Measurements from ENCODE around the gene TET3.

TET3 gene

GRCh38 chr2:73965053-73965452 is 19.7 kb upstream of the TET3 start:
- no peak for DNase-seq

DNA sequence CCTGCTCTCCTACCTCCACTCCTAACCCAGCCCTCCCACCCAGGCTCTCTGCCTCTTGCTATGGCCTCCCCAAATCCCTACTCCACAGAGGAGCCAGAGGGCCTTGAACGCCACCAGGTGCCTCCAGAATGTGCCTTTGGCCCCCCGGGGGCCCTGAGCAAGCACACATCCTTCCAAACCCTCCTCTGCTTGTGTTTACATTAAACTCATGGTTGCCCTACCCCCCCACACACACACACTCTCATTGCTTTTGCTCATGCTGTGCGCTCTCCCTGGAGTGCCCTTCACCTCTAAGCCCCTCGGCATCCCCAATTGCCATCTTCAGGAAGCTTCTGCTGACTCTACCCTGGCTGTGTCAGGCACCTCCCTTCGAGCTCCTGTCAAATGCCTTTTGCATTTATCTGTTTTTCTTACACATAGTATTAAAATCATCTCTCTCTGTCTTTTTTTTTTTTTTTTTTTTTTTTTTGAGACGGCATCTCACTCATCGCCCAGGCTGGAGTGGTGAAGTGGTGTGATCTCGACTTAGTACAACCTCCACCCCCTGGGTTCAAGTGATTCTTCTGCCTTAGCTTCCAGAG is 16.3 kb upstream of the TET3 start:
- DNase-seq, result peak; percentile 43

DNA sequence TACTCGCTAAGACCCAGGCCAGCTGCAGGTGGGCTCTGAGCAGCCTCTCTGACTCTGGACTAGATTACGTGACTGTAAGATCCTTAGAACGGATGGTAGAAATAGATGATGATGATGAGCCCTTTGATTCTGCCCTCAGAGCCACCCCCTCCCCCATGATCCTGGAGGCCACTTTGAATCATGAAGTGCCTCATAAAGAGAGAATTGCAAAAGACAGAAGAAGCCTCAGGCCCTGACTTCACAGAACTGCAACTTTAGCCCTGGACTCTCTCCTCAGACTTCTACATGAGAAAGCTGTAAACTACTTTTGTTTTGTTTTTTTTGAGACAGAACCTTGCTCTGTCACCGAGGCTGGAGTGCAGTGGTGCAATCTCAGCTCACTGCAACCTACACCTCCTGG is 15.4 kb upstream of the TET3 start:
- no peak for DNase-seq

GRCh38 chr2:73970141-73970803 is 14.4 kb upstream of the TET3 start:
- DNase-seq, result no peak

DNA sequence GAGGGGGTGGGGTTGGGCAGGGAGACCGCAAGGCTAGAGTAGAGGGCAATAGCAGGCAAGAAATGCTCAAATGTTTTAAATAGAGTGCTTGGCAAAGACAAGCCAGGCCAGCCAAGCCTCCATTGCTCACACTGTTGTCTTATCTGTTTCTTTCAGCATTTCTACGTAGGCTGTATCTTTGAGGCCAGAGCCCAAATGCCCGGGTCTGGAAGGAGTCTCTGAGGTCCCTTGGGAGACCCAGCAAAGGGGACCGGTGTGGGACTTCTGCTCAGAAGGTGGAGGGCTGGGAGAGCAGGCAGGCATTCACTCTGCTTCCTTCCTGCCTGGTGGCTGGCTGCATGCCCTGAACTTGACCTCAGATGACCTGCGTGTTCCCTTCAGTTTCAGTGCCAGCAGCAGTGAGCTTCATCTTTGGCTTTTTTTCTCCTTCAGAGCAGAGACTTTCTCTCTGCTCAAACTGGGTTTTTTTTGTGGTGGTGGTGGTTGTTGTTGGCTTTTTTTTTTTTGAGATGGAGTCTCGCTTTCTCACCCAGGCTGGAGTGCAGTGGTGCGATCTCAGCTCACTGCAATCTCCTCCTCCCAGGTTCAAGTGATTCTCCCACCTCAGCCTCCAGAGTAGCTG is 13.7 kb upstream of the TET3 start:
- DNase-seq, result no peak

DNA sequence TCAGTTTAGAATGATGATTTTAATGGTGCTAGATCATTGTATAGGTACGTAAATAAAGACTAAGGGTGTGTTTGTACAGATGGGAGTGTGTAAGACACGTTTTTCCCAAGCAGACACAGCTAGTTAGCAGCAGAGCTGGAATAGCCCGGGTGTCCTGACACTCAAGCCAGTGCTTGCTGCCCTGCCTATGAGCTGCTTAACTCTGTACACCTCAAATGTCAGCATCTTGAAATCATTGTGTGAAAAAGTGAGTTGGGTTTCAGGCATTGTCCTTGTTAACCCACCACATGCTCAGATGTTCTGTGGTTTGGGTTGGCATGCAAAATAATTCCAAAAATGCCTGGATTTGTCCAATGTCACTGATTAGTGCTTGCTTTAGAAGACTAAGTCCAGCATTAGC is 13.0 kb upstream of the TET3 start:
- DNase-seq, result no peak

DNA sequence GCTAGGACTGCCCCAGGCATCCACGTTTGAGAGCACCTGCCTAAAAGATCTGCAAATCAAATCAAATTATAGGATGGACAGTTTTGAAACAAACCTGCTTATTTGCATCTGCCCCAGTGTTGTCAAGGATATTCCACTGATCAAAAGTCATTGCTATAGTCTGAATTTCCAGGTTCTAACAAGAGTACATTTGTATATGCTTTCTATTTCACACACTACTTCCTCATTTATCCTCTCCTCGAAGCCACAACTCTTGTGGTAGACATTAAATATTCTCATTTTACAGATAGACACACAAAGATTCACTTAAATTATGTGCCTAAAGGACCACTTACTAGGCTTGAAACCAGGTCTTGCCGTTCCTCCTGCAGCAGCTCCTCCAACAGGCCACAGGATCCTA is 11.9 kb upstream of the TET3 start:
- DNase-seq, result no peak

DNA sequence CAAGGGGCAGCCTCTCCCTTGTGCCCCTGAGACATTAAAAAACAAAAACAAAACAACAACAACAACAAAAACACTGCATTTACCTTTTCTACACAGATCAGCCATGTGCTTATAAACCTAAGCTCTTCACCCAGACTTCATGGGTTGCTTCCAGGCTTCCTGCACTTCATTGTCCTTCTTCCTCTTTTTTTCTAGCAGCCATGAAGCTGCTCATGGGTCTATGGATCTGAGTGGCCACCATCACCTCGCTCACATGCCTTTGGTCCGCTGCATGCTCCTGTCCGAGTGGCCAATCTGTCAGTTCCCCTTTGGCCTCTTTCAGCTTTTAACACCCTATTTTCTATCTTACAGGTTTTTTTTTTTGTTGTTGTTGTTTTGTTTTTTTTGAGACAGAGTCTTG is 9.0 kb upstream of the TET3 start:
- DNase-seq, result no peak

GRCh38 chr2:73976803-73977202 is 7.9 kb upstream of the TET3 start:
- DNase-seq, result no peak

DNA sequence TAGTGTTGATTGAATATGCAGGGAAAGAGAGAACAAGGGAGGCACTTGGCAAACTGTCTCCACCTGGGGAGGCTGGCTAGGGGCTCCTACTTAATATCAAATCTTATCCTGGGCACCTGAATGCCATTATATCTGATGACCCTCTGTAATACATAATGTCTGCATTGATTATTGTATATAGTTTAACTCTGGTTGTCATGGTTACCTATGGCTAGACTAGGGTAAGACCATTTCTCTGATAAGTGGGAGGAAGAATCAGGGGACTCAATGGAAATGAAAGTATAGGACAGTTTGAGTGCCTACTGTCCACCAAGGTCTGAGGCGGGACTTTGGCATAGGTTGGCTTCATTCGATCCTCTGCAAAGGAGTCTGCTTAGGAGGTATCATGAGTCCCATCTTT is 7.2 kb upstream of the TET3 start:
- no peak for DNase-seq

DNA sequence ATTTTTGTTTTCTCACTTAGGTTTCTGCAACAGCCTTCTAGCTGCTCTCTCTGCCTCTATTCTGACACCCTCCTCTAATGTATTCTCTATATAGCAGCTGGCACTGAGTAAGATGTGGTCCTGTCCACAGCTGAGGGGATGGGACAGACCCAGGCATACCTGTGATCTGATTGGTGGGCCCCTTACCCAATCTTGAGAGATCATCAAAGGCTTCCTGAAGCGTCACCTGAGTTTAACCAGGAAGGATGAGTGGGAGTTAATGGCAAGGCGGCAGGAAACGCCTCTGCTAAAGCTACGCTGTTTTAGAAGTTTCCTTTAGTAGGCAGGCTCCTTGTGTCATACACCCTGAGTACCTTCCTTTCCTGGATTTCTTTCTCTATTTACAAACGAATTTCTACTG is 5.7 kb upstream of the TET3 start:
- DNase-seq, result no peak

DNA sequence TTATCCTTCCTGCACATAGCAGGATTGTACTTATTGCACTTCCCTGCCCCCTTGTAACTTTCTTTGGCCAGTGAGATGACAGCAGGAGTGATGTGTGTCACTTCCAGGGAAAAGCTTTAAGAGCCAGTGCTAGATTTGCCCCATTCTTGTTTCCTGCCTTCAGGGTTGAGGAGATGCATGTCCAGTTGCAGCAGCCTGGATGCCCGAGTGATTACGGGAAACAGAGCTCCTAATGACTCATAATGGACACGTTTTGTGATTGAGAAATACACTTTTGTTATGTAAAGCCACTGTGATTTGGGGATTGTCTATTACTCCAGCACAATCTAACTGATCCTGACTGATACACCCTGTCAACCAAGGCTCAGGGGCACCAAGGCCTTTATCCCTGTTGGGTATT is 5.0 kb upstream of the TET3 start:
- no peak for DNase-seq

GRCh38 chr2:73980566-73980965 is 4.1 kb upstream of the TET3 start:
- no peak for DNase-seq

- peak; percentile 72 for DNase-seq
Observed at GRCh38 chr2:73981081-73982001, 3.4 kb upstream of the TET3 start.

GRCh38 chr2:73982140-73982617 is 2.5 kb upstream of the TET3 start:
- peak; percentile 24 for DNase-seq

GRCh38 chr2:73983322-73984202 is 1.1 kb upstream of the TET3 start:
- peak; percentile 64 for DNase-seq

DNA sequence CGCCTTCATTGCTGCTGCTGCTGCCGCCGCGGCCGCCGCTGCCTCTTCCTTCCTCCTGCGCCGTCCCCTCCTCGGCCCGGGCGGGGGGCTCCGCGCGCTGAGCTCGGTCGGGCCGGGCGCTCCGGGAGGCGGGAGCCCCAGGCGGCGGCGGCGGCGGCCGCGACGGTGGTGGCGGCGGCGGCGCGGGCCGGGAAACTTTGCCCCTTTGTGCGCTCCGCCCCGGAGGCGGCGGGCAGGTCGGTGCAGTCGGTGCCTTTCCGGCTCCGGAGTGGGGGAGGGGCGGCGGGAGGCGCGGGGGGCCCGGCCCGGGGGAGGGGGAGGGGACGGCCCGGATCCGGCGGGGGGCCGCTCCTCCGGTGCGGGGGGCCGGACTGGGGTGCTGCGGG is 205 bp downstream of the TET3 start:
- DNase-seq, result peak; percentile 66

DNA sequence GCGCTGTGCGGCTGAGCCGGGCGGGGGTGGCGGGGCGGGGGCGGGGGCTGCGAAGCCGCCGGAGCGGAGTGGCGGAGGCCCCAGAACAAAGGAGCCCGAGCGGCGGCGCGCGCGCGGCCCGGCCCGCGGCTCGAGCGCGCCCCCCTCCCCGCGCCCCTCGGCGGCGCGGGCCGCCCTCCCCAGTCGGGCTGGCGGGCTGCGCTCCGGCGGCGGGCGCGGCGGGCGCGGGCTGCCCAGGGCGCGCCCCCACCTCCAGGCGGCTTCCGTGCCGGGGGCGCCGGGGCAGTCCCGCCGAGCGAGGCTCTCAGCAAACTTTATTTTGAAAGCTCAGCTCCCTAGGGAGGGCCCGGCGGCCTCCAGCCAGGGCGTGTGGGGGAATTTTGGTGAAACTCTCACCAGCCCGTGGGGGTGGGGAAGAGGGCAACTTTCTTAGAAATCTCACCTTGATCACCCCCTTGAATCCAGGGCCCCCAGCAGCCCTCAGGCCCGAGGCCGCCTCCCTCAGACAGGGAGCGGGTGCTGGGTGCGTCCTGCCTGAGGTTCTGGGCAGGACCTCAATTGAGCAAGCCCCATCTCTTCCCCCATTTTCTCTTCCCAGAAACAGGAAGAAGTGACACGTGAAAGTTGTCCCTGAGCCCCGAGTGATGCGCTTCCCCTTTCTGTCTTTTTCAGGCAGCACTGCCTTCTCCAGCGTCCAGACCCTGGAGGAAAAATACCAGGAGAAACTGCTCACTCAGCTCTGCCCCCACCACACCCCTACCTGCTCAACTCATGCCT is 786 bp downstream of the TET3 start:
- peak; percentile 65 for DNase-seq

DNA sequence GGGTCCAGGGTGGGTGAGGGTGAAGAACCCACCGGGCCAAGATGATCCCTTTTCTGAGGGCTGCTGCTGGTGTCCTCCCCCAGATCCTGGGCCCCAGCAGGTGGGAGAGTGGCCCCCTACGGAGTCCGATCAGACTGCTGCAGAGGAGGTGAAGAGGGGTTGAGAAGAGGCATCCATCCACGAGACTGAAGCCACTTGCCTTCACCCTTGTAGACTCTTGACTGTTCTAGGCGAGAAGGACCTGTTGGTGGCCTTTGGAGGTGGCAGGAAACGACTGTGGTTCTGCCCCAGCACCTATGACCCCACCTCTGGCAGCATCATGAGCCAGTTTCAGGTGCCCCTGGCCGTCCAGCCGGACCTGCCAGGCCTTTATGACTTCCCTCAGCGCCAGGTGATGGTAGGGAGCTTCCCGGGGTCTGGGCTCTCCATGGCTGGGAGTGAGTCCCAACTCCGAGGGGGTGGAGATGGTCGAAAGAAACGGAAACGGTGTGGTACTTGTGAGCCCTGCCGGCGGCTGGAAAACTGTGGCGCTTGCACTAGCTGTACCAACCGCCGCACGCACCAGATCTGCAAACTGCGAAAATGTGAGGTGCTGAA is 1.5 kb downstream of the TET3 start:
- peak; percentile 19 for DNase-seq

- no peak for DNase-seq
Observed at GRCh38 chr2:73987109-73987947, 2.6 kb downstream of the TET3 start.
